SU-DHL-6 (cell line): ENCODE data around the gene NCKAP5.

ENCODE experiments used
- CTCF ChIP-seq: fragments of 200-600 bp; sonication (generic); IDR thresholded peaks from one replicate; pipeline ENCODE4 v1.5.1; 2017; ENCODE audit warnings: antibody characterized with exemption, mild to moderate bottlenecking, low read length, moderate library complexity; ENCODE audit not compliant: insufficient read depth, poor library complexity, severe bottlenecking
- EZH2phosphoT487 ChIP-seq: fragments of 200-600 bp; sonication (generic), shearing (Covaris generic); conservative IDR thresholded peaks from 2 replicates; pipeline ENCODE4 v1.6.1; 2018; ENCODE audit warnings: mild to moderate bottlenecking, antibody characterized with exemption, low read length, moderate library complexity, mixed read lengths

DNA sequence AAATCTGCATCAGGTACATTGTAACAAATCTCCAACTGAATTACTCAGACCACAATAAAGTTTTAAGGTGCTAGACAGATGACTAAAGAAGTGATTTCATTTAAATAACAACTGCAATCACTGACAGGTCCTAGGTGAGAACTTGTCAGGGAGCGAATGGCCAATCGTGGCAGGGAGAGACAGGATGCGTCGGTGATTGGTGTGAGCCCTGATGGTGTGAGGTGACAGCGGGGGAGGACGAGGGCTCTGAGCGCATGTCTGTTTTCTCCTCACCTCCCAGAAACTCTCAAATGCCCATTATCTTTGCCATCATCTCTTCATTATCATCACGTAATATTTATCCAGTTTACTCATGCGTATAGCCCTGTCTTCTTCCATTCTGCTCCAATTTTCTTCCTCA is 690.3 kb downstream of the NCKAP5 start:
- no peak for TF ChIP-seq CTCF
- no peak for TF ChIP-seq EZH2phosphoT487
